C4-2B (cell line): Measurements from ENCODE around the gene KRT9.

Source experiments
- CTCF ChIP-seq: fragments of 450-650 bp; conservative IDR thresholded peaks from 2 replicates; pipeline ENCODE4 v1.5.1; 2017; ENCODE audit warnings: mild to moderate bottlenecking
- ZFX ChIP-seq: fragments of 450-650 bp; IDR thresholded peaks from 2 replicates; pipeline ENCODE4 v1.6.1; 2017

GRCh38 chr17:41516830-41517283, 55.0 kb downstream of the KRT9 start:
- TF ChIP-seq CTCF (no peak), ZFX (no peak)
